C4-2B (cell line): ENCODE results near the gene GHR.

Experiments used
- ZFX ChIP-seq: fragments of 450-650 bp; IDR thresholded peaks from 2 replicates; pipeline ENCODE4 v1.6.1; 2017
- TF ChIP-seq, protein P1 (sequence below): fragments of 450-650 bp; conservative IDR thresholded peaks from 2 replicates; pipeline ENCODE4 v1.5.1; 2017; ENCODE audit warnings: mild to moderate bottlenecking

DNA sequence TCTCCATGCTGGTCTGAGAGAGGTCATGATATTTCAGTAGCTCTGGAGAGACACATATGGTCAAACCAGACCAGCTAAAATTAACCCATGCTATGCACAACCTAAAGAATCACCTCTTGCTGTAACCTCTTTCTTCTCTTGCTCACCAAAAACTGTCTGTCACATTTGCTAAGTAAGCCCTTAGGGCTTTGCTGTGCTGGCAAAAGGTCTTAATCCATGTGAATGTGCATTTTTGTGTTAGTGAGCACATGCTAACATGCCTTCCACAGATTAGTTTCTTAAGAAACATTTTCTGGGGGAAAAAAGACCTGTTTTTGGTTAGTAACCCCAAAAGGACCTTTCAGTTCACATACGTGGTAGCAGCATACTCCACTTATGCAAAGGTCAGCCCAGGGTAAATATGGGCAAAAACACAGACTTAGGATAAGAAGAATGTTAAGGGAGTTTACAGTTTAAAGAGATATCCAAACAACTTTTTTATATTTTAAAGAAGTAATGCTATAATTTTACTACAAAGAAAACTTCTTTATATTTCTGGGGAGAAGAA lies 209.2 kb downstream of the GHR start:
- TF ChIP-seq ZFX = no peak
- TF ChIP-seq, protein P1, sequence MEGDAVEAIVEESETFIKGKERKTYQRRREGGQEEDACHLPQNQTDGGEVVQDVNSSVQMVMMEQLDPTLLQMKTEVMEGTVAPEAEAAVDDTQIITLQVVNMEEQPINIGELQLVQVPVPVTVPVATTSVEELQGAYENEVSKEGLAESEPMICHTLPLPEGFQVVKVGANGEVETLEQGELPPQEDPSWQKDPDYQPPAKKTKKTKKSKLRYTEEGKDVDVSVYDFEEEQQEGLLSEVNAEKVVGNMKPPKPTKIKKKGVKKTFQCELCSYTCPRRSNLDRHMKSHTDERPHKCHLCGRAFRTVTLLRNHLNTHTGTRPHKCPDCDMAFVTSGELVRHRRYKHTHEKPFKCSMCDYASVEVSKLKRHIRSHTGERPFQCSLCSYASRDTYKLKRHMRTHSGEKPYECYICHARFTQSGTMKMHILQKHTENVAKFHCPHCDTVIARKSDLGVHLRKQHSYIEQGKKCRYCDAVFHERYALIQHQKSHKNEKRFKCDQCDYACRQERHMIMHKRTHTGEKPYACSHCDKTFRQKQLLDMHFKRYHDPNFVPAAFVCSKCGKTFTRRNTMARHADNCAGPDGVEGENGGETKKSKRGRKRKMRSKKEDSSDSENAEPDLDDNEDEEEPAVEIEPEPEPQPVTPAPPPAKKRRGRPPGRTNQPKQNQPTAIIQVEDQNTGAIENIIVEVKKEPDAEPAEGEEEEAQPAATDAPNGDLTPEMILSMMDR = no peak
